Measurements from ENCODE around the gene B4GALT4. TPM values are rescaled to one million over a fixed set of nuclear protein-coding genes. Genes with fewer than 3 reads are reported as not detected.

The B4GALT4 gene
- total and polyA plus RNA-seq, 2 donors (not counting 3 experiments of a cell fraction or from before 2014, with no cell fraction given), result 3.7 to 7.1 TPM

DNA sequence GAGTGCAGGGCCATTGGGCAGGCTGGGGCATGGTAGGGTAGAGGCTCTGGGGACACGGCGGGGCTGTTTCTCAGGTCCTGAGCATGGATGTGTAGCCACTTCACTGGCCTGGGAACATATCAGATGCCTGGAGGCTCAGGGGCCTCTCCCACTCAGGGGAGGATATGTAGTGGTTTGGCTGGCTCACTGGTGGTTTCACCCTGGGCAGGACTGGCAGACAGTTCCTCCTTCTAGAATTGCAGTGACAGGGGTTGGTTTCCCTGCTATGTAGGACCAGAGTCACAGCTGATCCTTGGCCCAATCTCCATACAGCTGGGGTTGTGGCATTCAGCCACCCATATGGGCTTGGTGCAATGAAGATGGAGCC lies 48.7 kb upstream of the B4GALT4 start:
- H3K27me3 ChIP-seq (ENCODE audit: control insufficient read depth in 2 of 2, insufficient read depth in 2 of 2, low read length in 2 of 2), result no peaks in the 10 kb centered on the region
- peaks cover 8% of the 10 kb centered on the region for H3K4me1 ChIP-seq (ENCODE audit: control insufficient read depth, extremely low read depth, insufficient read depth, low read length)
- H3K27ac ChIP-seq (ENCODE audit: insufficient read depth, low read depth, low read length), result no peak overlapping the region
- FAIRE-seq (no peak), DNase-seq (ENCODE audit: low read depth, low spot score) (no peak)
- POLR2A ChIA-PET, result no interaction called here
- H3K9me3 ChIP-seq (replicated peaks; ENCODE audit: control insufficient read depth, insufficient read depth, low read length), result no peaks in the 10 kb centered on the region
- TF ChIP-seq POLR2A (IDR thresholded peaks at IDR 0.05; ENCODE audit: low read depth, low read length) (no peak), POLR2AphosphoS5 (IDR thresholded peaks at IDR 0.05; ENCODE audit: insufficient read depth, low read depth, low read length) (no peak), MYC (IDR thresholded peaks at IDR 0.05; ENCODE audit: low read depth, low read length) (no peak), JUN (IDR thresholded peaks at IDR 0.05; ENCODE audit: borderline replicate concordance, insufficient read depth, insufficient read length, low read depth) (no peak), FOS (IDR thresholded peaks at IDR 0.05; ENCODE audit: borderline replicate concordance, insufficient read depth, low read length) (no peak), GATA2 (IDR thresholded peaks at IDR 0.05; ENCODE audit: insufficient read depth, insufficient read length, low read depth, low read length) (no peak), EZH2 (IDR thresholded peaks at IDR 0.05; ENCODE audit: borderline replicate concordance, low read depth, low read length, severe bottlenecking) (no peak)
- TF ChIP-seq, protein P1, sequence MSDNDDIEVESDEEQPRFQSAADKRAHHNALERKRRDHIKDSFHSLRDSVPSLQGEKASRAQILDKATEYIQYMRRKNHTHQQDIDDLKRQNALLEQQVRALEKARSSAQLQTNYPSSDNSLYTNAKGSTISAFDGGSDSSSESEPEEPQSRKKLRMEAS (IDR thresholded peaks at IDR 0.05; ENCODE audit: insufficient read depth, insufficient read length), result no peak
- TF ChIP-seq, protein P2, sequence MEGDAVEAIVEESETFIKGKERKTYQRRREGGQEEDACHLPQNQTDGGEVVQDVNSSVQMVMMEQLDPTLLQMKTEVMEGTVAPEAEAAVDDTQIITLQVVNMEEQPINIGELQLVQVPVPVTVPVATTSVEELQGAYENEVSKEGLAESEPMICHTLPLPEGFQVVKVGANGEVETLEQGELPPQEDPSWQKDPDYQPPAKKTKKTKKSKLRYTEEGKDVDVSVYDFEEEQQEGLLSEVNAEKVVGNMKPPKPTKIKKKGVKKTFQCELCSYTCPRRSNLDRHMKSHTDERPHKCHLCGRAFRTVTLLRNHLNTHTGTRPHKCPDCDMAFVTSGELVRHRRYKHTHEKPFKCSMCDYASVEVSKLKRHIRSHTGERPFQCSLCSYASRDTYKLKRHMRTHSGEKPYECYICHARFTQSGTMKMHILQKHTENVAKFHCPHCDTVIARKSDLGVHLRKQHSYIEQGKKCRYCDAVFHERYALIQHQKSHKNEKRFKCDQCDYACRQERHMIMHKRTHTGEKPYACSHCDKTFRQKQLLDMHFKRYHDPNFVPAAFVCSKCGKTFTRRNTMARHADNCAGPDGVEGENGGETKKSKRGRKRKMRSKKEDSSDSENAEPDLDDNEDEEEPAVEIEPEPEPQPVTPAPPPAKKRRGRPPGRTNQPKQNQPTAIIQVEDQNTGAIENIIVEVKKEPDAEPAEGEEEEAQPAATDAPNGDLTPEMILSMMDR (IDR thresholded peaks at IDR 0.05; ENCODE audit: extremely low read depth in 1 of 2, insufficient read depth in 1 of 2, low read depth in 1 of 2, low read length in 2 of 2), result no peak
- H3K79me2 ChIP-seq (ENCODE audit: control insufficient read depth, insufficient read depth, low read length), result peaks cover under 1% of the 10 kb centered on the region
- BruUV-seq (replicated peaks), result no TSS peak
- intact Hi-C loops (cut with micrococcal nuclease) (no loop called here), dilution Hi-C loops (cut with MboI; ENCODE audit: extremely low pct_ligation_motif_present, low sequenced_read_pairs) (no loop called here)
- no peaks in the 10 kb centered on the region for H3K36me3 ChIP-seq (ENCODE audit: control insufficient read depth in 2 of 2, extremely low read depth in 1 of 2, insufficient read depth in 2 of 2, low read length in 2 of 2)
- H3K9me1 ChIP-seq (replicated peaks; ENCODE audit: control insufficient read depth, extremely low read depth, insufficient read depth, low read length), result no peaks in the 10 kb centered on the region
- no peaks in the 10 kb centered on the region for H4K20me1 ChIP-seq (replicated peaks; ENCODE audit: control insufficient read depth, extremely low read depth, insufficient read depth, low read length)
- no peak overlapping the region for H3K9ac ChIP-seq (replicated peaks; ENCODE audit: extremely low read depth, insufficient read depth, low read length)
- no peak overlapping the region for H3K4me2 ChIP-seq (ENCODE audit: insufficient read depth, low read length)
- no peak overlapping the region for H2AFZ ChIP-seq (ENCODE audit: low read depth, low read length)
- CTCF ChIA-PET, result no interaction called here
- H3K4me3 ChIP-seq (replicated peaks in 1 of 3; ENCODE audit: insufficient read depth in 1 of 3, low read depth in 1 of 3, low read length in 3 of 3), result no peak overlapping the region
